Fibroblast of villous mesenchyme (primary cell): ENCODE data around the gene PARN. TPM values are rescaled to one million over a fixed set of nuclear protein-coding genes. Genes with fewer than 3 reads are reported as not detected.

ENCODE experiments used
- DNase-seq: peaks from one replicate; pipeline ENCODE4 v3.0.0-alpha.2; 2010; ENCODE audit warnings: low read depth
- H3K4me3 ChIP-seq: 2 replicates; pipeline ENCODE4 v1.5.1; 2011; ENCODE audit warnings: low read depth, mild to moderate bottlenecking, low read length
- CTCF ChIP-seq: IDR thresholded peaks from 2 replicates; pipeline ENCODE4 v1.5.1; 2012; ENCODE audit warnings: low read depth, mild to moderate bottlenecking, low read length; ENCODE audit not compliant: insufficient read depth
- total RNA-seq: library from RNA; depleted of rRNA; stranded (reverse); fragments of >200 nt; gene quantifications from 2 replicates; pipeline ENCODE4 v1.2.3, GENCODE V29; 2012

PARN gene
- total RNA-seq, 1 donor: 35.4 TPM

DNA sequence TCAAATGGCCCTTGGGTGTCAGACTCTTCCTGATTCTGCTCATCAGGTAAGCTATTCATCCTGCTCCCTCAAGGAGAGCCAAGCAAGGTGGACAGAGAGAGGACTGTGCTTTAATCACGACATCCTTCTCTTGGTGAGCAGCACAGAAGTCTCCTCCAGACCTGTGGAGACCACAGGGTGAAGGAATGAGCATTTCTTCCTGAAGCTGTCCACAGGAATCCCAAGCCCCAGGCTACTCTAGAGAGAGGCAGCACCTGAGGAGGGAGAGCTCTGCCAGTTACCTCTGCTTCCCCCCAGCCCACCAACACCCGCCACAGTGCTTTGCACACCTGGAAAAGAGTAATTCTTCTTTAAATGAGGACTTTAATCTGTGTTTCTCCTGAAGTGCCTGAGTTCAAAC is 100.0 kb downstream of the PARN start:
- TF ChIP-seq CTCF: no peak
- no peak for DNase-seq
- H3K4me3 ChIP-seq: no peak overlapping the region

GRCh38 chr16:14529010-14529669 is 100.9 kb downstream of the PARN start:
- H3K4me3 ChIP-seq: peak overlapping the region; percentile 10
- DNase-seq: peak; percentile 92
- TF ChIP-seq CTCF: peak; percentile 67

DNA sequence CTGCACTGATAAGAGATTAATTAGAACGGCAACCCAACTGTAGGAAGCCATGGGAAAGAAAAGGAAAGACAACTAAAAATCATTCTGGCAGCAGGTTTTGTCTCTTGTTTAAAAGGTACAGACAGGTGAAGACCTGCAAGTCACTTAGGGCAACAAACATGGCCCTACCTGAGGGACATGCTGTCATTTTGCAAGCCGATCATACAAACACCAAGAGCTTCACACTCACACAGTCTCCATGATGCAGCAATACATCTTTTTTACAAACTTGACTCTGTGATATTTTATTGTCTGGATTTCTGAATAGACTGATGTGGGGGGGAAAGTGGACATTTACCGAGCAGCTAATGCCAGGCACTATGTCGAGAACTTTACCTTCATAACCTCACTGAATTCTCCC is 101.8 kb downstream of the PARN start:
- no peak overlapping the region for H3K4me3 ChIP-seq
- TF ChIP-seq CTCF: no peak
- no peak for DNase-seq

GRCh38 chr16:14527411-14528044 is 102.5 kb downstream of the PARN start:
- peak; percentile 86 for DNase-seq
- H3K4me3 ChIP-seq: no peak overlapping the region
- TF ChIP-seq CTCF: no peak

- no peak overlapping the region for H3K4me3 ChIP-seq
- no peak for TF ChIP-seq CTCF
- DNase-seq: no peak
Observed at GRCh38 chr16:14525596-14525995, 104.5 kb downstream of the PARN start.

- no peak for DNase-seq
- H3K4me3 ChIP-seq: no peak overlapping the region
- TF ChIP-seq CTCF: no peak
Observed at GRCh38 chr16:14524979-14525378, 105.1 kb downstream of the PARN start.
